Activated naive CD4-positive, alpha-beta T cell treated with anti-CD3 and anti-CD28 coated beads, Interleukin-2, amount 50 U/mL, for 24 hours (primary cell): ENCODE measurements around the gene PKHD1.

Experiments
- H3K27ac Mint-ChIP-seq: one replicate; pipeline ENCODE4 v1.8.0; 2021; ENCODE audit warnings: mild to moderate bottlenecking, mixed read lengths
- H3K27me3 Mint-ChIP-seq: one replicate; pipeline ENCODE4 v1.8.0; 2021; ENCODE audit warnings: mixed read lengths
- H3K36me3 Mint-ChIP-seq: one replicate; pipeline ENCODE4 v1.8.0; 2021; ENCODE audit warnings: mixed read lengths
- H3K4me1 Mint-ChIP-seq: one replicate; pipeline ENCODE4 v1.8.0; 2021; ENCODE audit warnings: mixed read lengths
- H3K4me3 Mint-ChIP-seq: one replicate; pipeline ENCODE4 v1.8.0; 2021; ENCODE audit warnings: mild to moderate bottlenecking, mixed read lengths
- H3K9me3 Mint-ChIP-seq: one replicate; pipeline ENCODE4 v1.8.0; 2021; ENCODE audit warnings: mixed read lengths

PKHD1 gene

DNA sequence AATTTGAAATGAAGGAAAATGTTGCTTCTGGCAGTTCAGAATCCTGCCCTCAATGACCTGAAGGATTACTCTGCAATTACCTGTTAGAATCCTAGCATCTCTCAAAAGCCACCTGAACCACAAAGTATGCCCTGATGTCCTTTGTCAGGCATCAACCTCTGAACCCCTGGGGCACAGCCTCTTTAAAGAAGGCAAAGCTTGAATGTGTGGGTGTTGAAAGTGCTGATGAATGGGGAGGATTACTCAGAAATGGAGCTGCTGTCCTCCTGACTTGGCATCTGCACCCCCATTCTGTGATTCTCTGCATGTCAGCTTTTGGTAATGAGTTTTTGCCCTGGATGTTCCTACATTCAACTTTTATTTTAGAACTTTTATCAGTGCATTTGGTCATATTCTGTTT is 179.2 kb downstream of the PKHD1 start:
- H3K27ac Mint-ChIP-seq, result no peak overlapping the region
- H3K4me1 Mint-ChIP-seq, result no peaks in the 10 kb centered on the region
- peaks cover 5% of the 10 kb centered on the region for H3K27me3 Mint-ChIP-seq
- H3K9me3 Mint-ChIP-seq, result no peaks in the 10 kb centered on the region
- H3K4me3 Mint-ChIP-seq, result no peak overlapping the region
- H3K36me3 Mint-ChIP-seq, result no peaks in the 10 kb centered on the region

DNA sequence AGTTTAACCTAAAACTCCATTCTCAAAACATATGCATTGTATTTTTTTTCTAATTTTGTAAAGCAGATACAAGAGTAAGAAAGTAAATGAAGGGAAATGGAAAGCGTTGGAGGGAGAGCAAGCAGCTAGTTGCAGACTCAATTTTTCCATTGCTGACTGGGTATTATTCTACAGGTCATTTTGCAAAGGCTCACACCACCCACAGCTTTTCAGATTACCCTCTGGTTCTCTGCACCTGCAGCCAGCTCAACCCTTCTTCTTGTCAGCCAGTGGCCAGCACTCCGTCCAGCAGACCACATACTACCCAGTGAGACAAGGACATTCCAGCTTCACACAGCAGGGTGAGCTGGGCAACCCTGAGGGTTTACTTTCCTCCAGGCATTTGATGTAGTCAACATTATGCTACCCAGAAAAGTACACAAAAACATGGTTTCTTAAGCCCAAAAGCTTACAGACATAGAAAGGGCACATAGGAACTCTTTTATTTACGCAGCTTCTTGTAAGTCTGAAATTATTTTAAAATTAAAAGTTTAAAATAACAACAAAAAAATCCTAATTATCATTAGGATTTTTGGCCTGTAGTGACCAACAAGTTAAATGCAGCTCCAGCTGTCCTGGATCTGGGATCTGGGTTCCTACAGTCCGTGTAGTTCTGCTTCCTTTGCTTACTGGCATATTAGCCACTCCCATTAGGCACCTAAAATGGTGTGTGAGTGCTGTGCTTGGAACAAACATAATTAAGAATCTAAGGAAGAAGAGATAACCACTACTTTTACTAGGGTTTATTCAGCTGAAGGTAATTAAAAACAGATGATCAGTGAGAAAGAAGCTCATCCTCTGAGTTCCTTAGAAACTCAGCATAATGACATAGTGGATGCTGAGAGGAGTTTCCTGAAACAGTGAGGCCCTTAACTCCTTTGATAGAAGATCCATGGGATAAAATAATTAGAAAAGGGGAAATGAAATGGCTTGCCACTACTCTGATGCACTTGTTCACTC is 185.3 kb downstream of the PKHD1 start:
- no peaks in the 10 kb centered on the region for H3K27me3 Mint-ChIP-seq
- H3K27ac Mint-ChIP-seq, result no peak overlapping the region
- H3K4me3 Mint-ChIP-seq, result no peak overlapping the region
- H3K4me1 Mint-ChIP-seq, result no peaks in the 10 kb centered on the region
- H3K9me3 Mint-ChIP-seq, result no peaks in the 10 kb centered on the region
- H3K36me3 Mint-ChIP-seq, result no peaks in the 10 kb centered on the region

DNA sequence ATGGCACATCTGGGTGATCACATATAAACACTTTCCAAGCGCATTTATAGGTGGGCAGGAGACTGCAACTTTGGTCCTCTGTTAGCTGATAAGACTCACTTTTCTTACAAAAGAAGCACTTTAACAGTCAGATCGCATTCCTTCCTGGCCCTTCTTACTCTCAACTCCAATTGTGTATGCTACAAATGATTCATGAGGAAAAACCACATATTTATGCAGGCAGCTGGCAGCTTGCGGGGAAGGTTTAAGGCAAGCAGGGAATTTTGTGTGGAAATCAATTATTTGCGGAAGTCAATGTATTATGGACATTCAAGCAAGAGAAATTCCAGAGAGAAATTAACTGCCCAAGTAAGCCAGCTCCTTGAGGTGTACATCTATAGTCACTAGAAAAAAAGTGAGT is 194.0 kb downstream of the PKHD1 start:
- Mint-ChIP-seq H3K4me1 (no peaks in the 10 kb centered on the region), H3K9me3 (no peaks in the 10 kb centered on the region), H3K36me3 (no peaks in the 10 kb centered on the region), H3K27ac (no peak overlapping the region), H3K27me3 (peaks cover 6% of the 10 kb centered on the region), H3K4me3 (no peak overlapping the region)

DNA sequence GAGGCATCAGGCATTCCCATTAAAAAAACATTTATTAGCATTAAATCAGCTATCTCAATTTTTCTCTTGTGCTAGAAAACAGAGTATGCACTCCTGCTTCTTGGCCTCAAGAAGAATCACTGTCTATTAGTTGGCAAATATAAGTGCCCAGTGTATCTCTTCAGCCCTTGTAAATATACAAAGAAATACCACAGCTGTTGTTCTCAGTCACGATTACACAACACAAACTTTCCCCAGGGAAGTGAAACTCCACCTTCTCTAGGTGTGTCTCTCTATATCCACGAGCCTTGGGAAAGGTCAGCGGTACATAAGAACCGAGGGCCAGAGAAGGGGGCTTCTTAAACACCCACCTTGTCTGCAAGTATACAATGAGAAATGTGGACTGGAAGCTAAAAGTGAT is 194.7 kb downstream of the PKHD1 start:
- peaks cover 6% of the 10 kb centered on the region for H3K27me3 Mint-ChIP-seq

DNA sequence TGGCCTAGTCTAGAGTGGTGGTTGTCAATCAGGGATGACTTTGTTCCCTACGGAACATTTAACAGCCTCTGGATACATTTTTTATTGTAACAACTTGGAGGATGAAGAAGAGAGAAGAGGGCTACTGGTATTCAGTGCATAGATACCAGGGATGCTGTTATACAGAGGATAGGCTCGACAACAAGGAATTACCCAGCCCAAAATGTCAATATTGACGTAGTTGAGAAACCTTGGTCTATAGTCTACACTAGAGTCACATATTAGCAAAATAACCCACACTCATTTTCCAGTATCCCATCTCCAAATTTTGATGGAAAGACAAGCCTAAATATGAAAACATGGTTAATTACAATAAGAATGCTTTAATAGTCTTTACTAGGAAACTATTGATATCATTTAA is 195.1 kb downstream of the PKHD1 start:
- Mint-ChIP-seq H3K9me3 (no peaks in the 10 kb centered on the region), H3K4me1 (no peaks in the 10 kb centered on the region), H3K4me3 (no peak overlapping the region), H3K27ac (no peak overlapping the region), H3K27me3 (peaks cover 6% of the 10 kb centered on the region), H3K36me3 (no peaks in the 10 kb centered on the region)

More for the DNA sequence above, 194.7 kb downstream of the PKHD1 start:
- H3K27ac Mint-ChIP-seq, result no peak overlapping the region
- H3K9me3 Mint-ChIP-seq, result no peaks in the 10 kb centered on the region
- no peaks in the 10 kb centered on the region for H3K36me3 Mint-ChIP-seq
- no peaks in the 10 kb centered on the region for H3K4me1 Mint-ChIP-seq
- no peak overlapping the region for H3K4me3 Mint-ChIP-seq

DNA sequence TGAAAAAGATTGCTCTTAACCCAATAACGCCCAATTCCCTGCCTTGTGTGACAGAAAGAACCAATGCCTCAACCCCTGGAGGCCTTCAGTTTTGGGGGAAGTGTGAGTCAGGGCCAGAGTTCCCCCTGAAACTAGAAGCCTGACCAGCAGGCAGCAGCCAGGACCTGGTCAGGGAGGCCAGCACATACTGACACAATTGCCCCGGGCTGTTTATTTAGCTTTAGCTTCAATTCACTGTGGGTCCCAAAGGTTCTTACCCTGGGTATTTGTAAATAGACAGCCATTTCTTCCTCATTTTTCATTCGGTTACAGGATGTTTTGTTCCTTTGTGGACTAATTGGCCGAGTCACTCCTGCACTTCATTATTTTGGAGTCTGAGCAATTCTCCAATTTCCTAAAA is 195.6 kb downstream of the PKHD1 start:
- Mint-ChIP-seq H3K27me3 (peaks cover 6% of the 10 kb centered on the region), H3K4me1 (no peaks in the 10 kb centered on the region), H3K4me3 (no peak overlapping the region), H3K36me3 (no peaks in the 10 kb centered on the region), H3K27ac (no peak overlapping the region), H3K9me3 (no peaks in the 10 kb centered on the region)

DNA sequence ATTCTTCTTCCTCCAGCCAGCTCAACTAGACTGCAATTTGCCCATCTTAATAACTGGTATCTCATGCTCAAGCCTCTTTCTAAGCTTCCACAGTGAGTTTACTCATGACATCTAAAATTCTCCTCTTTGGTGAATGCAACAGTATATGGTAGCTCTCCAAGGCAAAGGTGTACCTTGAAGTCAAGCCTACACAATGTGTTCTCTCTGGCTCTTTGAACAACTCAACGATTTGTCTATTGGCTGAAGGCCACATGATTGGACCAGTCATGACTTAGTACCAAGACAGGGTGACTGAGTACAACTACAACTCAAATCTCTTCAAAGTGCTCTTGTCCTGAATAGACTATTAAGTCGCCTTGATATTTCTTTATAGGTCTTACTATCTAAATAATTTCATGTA is 199.6 kb downstream of the PKHD1 start:
- Mint-ChIP-seq H3K36me3 (no peaks in the 10 kb centered on the region), H3K9me3 (no peaks in the 10 kb centered on the region), H3K4me1 (no peaks in the 10 kb centered on the region), H3K27me3 (peaks cover 8% of the 10 kb centered on the region), H3K27ac (no peak overlapping the region), H3K4me3 (no peak overlapping the region)

DNA sequence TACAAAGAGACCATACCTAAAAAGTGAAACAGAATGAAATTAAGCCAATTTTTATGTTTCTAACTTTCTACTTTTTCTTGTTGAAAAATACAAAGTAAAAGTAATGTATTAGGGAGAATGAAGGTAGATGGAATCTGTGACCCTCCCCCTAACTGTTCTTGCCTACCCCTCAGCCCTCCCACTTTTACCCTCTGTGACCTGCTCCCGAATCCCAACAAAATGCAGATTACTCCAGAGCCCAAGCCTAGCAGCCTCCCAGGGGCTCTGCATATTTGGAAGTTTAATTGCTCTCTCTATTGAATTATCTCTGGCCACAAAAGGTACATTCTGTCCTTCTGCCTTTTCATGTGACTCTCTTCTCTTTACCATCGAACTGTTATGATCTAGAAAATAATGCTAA is 201.5 kb downstream of the PKHD1 start:
- peaks cover 5% of the 10 kb centered on the region for H3K27me3 Mint-ChIP-seq
- no peaks in the 10 kb centered on the region for H3K4me1 Mint-ChIP-seq
- no peaks in the 10 kb centered on the region for H3K36me3 Mint-ChIP-seq
- no peaks in the 10 kb centered on the region for H3K9me3 Mint-ChIP-seq
- no peak overlapping the region for H3K27ac Mint-ChIP-seq
- no peak overlapping the region for H3K4me3 Mint-ChIP-seq

DNA sequence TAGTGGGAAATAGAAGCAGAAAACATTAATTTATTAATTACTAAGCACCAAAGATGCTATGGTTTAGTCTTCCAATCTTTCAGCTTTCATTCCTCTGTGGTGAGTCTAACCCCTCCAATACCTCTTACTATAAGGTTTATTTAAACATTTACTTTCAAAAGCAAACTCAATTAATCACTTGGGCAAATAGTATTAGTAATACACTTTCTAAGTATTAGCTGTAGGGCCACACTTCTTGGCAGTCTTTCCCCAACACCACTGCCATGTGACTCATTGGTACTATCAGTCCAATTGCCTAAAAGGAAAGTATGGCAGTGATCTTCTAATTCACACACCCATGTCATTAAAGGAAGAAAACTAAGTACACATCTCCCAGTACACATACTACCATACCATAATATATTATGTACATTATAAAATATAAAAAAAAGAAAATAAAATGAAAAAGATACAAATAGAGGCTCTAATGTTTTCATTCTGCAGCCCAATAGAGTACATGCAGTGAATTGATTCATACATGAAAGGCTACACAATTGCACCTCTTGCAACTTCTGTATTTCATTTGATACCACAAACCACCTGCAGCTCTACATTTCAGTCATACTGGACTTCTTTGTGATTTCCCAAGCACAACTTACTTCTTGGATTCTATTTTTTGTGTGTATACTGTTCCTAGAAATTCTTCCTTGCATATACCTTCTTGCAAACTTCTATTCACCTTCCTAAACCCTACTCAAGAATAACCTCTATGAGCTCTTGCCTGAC is 218.6 kb downstream of the PKHD1 start:
- Mint-ChIP-seq H3K36me3 (no peaks in the 10 kb centered on the region), H3K27ac (no peak overlapping the region), H3K9me3 (no peaks in the 10 kb centered on the region), H3K27me3 (peaks cover 11% of the 10 kb centered on the region), H3K4me3 (no peak overlapping the region), H3K4me1 (no peaks in the 10 kb centered on the region)

DNA sequence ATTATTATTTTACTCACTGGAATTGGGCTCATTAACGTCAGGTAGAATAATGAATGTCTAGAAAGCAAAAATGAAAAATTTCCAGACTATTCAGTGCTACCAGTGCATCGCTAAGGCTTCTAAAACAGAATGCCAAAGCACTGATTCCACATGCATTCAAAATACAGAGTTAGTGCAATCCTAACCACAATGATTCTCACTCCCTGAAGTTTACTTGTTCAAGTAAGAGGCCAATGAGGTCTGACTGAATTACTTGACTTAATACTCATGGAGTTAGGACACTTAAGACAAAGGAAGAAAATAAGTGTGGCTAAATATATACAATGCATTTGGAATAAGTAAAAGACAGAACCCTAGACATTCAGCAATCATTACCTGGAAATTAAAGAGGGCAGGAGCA is 220.5 kb downstream of the PKHD1 start:
- H3K36me3 Mint-ChIP-seq, result no peaks in the 10 kb centered on the region
- H3K27me3 Mint-ChIP-seq, result peaks cover 9% of the 10 kb centered on the region
- no peak overlapping the region for H3K27ac Mint-ChIP-seq
- no peaks in the 10 kb centered on the region for H3K9me3 Mint-ChIP-seq
- no peaks in the 10 kb centered on the region for H3K4me1 Mint-ChIP-seq
- H3K4me3 Mint-ChIP-seq, result no peak overlapping the region

DNA sequence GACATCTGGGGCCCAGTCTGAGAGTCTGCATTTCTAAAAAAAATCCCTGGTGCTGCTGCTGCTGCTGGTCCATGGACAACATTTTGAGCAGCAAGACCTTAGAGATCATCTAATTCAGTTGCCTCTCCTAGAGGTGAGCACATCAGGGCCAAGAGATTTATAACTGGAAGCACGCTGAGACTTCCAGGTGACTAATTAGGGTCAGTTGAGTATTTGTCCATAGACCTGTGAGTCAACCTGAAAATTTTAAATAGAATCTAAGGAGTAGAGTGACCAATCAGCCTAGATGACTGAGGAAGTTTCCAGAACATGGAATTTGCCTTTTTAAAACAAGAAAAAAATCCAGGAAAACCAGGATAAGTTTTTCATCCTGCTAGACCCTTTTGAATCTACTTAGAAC is 221.4 kb downstream of the PKHD1 start:
- Mint-ChIP-seq H3K4me1 (no peaks in the 10 kb centered on the region), H3K27ac (no peak overlapping the region), H3K27me3 (peaks cover 9% of the 10 kb centered on the region), H3K9me3 (no peaks in the 10 kb centered on the region), H3K36me3 (no peaks in the 10 kb centered on the region), H3K4me3 (no peak overlapping the region)

DNA sequence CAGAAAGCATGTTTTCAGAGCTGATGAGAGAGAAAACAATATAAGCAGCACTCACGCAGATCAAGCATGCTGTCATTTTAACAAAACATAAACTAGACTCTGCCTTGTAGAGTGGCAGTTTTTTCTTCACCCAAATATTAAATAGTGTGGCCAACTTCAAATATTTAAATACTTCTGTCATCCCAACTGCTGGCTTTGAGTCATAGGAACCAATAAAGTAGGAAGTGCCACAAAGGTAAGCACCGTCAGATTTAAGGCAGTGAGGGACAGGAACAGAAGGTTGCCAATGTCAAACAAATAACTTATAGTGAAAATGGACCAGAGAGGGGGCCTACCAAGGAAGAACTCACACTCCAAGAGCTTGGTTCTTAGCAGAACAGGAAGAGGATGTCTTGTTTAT is 222.2 kb downstream of the PKHD1 start:
- Mint-ChIP-seq H3K27ac (no peak overlapping the region), H3K9me3 (no peaks in the 10 kb centered on the region), H3K4me3 (no peak overlapping the region), H3K4me1 (no peaks in the 10 kb centered on the region), H3K36me3 (no peaks in the 10 kb centered on the region), H3K27me3 (peaks cover 9% of the 10 kb centered on the region)

DNA sequence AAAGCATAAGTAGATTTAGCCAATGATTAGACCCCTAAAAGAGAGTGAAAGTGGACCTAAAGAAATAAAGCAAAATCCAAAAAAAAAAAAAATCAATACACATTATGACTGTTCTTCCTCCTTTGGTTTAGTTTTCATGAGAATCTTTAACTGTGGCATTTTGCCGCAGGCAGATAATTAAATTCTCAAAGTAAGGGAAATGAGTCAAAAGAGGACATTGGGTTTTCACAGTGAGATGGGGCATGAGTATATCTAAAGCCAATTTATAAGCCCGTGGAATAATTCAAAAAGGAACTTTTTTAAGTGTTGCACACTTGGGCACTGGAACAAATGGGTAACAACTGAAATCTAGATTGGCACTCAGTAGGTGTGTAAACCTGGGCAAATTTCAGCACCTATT is 230.3 kb downstream of the PKHD1 start:
- no peak overlapping the region for H3K27ac Mint-ChIP-seq

DNA sequence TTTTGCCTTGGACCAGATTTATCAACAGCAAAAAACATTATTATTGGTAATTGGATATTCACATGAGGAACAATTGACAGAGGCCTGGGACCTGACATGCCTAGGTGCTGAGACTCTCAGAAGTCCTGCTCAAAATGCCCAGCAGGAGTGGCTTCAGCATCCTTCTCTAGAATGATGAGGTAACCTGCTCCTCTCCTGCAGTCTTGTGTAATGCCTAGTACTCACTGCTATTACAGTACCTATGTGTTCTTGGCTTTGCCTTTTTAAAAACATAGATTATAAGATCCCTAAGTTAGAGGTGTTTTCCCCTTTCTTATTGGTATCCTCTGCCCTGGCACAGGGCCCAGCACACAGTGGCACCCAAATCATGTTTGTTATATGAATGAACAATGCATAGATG is 230.9 kb downstream of the PKHD1 start:
- H3K36me3 Mint-ChIP-seq, result no peaks in the 10 kb centered on the region
- no peak overlapping the region for H3K27ac Mint-ChIP-seq

More for the DNA sequence above, 230.3 kb downstream of the PKHD1 start:
- H3K27me3 Mint-ChIP-seq, result peaks cover 14% of the 10 kb centered on the region
- H3K9me3 Mint-ChIP-seq, result no peaks in the 10 kb centered on the region
- H3K4me1 Mint-ChIP-seq, result no peaks in the 10 kb centered on the region
- no peaks in the 10 kb centered on the region for H3K36me3 Mint-ChIP-seq
- H3K4me3 Mint-ChIP-seq, result no peak overlapping the region

DNA sequence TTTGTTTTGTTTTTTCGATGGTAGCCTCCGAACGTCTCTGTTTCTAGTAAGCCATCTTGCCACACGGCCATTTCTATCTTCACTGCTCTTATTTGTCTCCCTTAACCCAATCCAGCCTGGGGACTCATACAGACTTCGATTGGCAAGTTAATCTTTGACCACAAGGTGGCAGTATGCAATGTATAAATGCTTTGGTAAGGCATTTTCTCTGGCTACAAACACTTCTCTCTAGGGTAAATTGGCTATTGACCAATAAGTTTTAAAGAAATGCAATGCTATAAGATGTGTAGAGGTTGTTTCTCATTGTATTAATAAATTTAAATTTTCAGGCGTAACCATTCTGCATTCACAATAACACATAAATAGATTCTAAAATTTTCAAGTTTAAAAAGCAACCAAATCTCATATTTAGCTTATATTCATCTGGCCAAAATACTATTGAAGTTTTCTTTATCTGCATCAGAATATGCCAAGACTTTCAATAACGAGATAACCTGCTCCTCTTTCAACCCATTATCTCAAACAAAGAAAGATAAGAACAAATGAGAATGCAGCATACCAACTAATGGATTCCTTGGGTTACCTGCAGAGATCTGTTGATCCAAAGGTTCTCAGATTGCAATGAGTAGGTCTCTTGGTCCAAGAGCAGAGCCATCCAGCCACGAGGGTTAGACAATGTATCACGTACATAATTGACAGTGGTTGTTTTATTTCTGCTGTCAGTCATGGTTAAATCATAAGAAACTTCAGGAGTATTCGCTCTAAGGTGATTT is 231.9 kb downstream of the PKHD1 start:
- H3K9me3 Mint-ChIP-seq, result no peaks in the 10 kb centered on the region
- H3K4me3 Mint-ChIP-seq, result no peak overlapping the region
- no peaks in the 10 kb centered on the region for H3K4me1 Mint-ChIP-seq
- peaks cover 14% of the 10 kb centered on the region for H3K27me3 Mint-ChIP-seq
- no peak overlapping the region for H3K27ac Mint-ChIP-seq
- H3K36me3 Mint-ChIP-seq, result no peaks in the 10 kb centered on the region

More for the DNA sequence above, 230.9 kb downstream of the PKHD1 start:
- no peaks in the 10 kb centered on the region for H3K9me3 Mint-ChIP-seq
- H3K4me3 Mint-ChIP-seq, result no peak overlapping the region
- H3K4me1 Mint-ChIP-seq, result no peaks in the 10 kb centered on the region
- peaks cover 14% of the 10 kb centered on the region for H3K27me3 Mint-ChIP-seq
